Endometrial microvascular endothelial cells (primary cell): ENCODE measurements around the gene HSPA1L. TPM values are rescaled to one million over a fixed set of nuclear protein-coding genes. Genes with fewer than 3 reads are reported as not detected.
"Not testable (repeated sequence)": the region's sequence is repeated elsewhere in the genome, so short reads cannot be mapped to it uniquely, and the experiment has no call there.

Experiments used
- in situ Hi-C: cut with HindIII; loops from 2 replicates; pipeline ENCODE4 v1.10.0; 2017; ENCODE audit warnings: low sequenced_read_pairs, low pct_unique_long_range_greater_than_20kb; ENCODE audit errors: inconsistent ontology term
- total RNA-seq: library from RNA; depleted of rRNA; stranded (reverse); fragments of >200 nt; gene quantifications from one replicate; pipeline ENCODE4 v1.2.3, GENCODE V29; 2015; ENCODE audit errors: inconsistent ontology term

The HSPA1L gene
- total RNA-seq, 1 donor from 2014 or later = 0.65 TPM

GRCh38 chr6:31838114-31838553, 23.1 kb upstream of the HSPA1L start:
- in situ Hi-C loops = not testable (repeated sequence)

DNA sequence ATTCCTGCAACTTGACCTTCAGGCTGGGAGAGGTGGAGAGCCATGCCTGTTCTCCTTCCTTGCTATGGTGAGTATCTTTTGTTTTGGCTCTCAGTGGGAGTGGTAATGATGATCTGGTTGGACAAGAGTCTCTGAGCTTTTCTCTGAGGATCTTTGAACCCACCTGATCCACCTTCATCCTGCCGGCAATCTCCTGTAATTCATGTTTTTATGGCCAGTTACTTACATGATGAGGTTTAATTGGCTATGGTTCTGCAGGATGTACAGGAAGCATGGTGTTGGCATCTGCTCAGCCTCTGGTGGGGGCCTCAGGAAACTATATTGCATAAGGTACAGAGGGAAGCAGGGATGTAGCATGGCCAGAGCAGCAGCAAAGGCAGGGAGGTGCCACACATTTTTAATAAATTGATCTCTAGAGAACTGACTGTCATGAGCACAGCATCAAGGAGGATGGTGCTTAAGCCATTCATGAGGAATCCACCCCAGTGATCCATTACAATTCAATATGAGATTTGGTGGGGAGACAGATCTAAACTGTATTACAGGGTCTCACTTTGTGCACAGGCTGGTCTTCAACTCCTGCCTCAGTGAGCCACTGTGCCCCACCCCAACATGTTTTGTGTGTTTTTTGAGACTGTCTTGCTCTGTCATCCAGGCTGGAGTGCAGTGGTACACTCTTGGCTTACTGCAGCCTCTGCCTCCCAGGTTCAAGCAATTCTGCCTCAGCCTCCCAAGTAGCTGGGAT, 22.5 kb upstream of the HSPA1L start:
- in situ Hi-C loops = no loop called here

DNA sequence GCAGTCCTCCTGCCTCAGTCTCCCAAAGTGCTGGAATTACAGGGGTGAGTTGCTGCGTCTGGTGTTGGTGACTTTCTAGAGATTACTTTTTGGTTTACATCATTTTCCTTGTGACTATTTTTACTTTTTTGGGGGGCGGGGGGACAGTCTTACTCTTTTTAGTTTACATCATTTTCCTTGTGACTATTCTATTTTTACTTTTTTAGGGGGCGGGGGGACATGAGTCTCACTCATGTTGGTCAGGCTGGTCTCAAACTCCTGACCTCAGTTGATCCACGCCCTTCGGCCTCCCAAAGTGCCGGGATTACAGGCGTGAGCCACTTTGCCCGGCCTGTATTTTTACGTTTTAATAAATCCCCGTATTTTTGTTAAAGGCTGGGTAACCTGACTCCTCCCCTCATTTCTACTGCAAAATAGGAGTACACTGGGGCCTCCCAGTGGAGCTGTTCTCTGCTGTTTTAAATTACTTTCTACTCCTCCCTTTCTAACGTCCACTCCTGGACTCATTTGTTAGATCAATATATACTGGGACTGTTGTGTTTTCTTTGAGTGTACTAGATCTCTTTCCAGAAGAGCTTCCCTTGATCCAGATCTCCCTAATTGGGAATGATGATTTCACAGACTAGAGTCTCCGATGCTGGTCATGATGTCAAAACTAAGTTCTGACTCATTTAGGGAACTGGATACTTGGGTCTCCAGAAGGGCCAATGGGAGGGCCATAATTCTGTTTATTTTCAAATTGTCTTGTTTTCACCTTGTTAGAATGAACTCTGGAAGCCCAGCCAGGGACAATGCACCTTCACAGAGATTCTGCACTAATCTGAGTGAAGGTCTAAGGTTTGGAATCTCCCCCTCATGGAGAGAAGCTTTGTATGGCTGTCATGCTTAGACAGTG, 21.6 kb upstream of the HSPA1L start:
- in situ Hi-C loops = no loop called here

DNA sequence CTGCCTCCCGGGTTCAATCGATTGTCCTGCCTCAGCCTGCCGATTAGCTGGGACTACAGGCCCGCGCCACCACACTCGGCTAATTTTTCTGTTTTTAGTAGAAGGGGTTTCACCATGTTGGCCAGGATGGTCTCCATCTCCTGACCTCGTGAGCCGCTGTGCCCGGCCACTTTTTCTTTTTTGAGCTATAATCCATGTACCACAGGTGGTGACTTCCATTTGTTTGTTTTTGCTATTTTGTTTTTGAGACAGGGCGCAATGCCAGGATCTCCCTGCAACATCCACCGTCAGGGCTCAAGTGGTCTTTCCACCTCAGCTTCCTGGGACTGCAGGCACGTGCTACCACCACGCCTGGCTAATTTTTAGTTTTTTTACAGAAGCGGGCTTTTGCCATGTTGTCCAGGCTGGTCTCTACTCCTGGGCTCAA, 21.0 kb upstream of the HSPA1L start:
- in situ Hi-C loops = no loop called here

- in situ Hi-C loops = no loop called here
Observed at GRCh38 chr6:31834367-31835250, 19.5 kb upstream of the HSPA1L start.

DNA sequence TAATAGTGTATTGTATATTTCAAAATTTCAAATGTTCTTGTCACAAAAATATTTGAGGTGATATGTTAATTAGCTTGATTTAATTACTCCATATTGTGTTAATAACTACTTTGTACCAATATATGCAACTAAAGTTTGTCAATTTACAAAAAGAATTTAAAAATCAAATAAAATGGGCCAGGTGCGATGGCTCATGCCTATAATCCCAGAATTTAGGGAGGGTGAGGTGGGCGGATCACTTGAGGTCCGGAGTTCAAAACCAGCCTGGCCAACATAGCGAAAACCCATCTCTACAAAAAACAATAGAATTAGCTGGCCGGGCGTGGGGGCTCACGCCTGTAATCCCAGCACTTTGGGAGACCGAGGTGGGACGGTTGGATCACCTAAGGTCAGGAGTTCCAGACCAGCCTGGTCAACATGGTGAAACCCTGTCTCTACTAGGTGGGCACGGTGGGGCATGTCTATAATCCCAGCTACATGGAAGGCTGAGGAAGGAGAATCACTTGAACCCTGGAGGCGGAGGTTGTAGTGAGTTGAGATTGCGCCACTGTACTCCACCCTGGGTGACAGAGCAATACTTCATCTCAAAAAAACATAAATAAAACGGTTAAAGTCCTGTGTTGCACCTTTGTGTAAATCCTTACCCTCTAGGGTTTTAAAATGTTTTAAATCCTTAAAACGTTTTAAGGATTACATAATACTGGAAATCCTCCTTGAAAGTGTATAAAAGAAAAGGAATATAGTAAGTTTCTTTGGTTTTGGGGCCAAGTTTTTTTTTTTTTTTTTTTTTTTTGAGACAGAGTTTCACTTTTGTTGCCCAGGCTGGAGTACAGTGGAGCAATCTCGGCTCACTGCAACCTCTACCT, 16.5 kb upstream of the HSPA1L start:
- in situ Hi-C loops = no loop called here

DNA sequence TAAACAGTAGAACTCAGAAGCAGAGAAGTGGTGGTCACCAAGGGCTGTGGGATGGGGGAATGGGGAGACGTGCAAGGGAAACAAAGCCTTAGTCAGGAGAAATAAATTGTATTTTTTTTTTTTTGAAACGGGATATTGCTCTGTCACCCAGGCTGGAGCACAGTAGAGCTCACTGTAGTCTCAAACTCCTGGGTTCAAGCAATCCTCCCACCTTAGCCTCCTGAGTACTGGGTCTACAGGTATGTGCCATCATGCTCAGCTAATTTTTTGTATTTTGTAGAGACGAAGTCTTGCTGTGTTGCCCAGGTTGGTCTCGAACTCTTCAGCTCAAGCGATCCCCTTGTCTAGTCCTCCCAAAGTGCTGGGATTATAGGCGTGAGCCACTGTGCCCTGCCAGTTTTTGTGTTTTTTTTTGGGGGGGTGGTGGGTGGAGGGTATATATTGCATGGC, 15.8 kb upstream of the HSPA1L start:
- in situ Hi-C loops = no loop called here

- in situ Hi-C loops = no loop called here
Observed at GRCh38 chr6:31829633-31830283, 14.7 kb upstream of the HSPA1L start.

DNA sequence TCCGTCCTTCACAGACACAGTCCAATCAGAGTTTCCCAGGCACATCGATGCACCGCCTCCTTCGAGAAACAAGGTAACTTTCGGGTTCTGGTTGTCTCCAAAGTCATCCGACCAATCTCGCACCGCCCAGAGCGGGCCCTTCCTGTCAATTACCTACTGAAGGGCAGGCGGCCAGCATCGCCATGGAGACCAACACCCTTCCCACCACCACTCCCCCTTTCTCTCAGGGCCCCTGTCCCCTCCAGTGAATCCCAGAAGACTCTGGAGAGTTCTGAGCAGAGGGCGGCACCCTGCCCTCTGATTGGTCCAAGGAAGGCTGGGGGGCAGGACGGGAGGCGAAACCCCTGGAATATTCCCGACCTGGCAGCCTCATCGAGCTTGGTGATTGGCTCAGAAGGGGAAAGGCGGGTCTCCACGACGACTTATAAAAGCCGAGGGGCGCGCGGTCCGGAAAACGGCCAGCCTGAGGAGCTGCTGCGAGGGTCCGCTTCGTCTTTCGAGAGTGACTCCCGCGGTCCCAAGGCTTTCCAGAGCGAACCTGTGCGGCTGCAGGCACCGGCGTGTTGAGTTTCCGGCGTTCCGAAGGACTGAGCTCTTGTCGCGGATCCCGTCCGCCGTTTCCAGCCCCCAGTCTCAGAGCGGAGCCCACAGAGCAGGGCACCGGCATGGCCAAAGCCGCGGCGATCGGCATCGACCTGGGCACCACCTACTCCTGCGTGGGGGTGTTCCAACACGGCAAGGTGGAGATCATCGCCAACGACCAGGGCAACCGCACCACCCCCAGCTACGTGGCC, 12.4 kb upstream of the HSPA1L start, which contains the start of gene HSPA1B:
TSS of gene HSPA1B (plus strand) at position 453 of the 794 bp plus-strand sequence. CDS start at position 666, 213 bp downstream.
- in situ Hi-C loops = no loop called here

DNA sequence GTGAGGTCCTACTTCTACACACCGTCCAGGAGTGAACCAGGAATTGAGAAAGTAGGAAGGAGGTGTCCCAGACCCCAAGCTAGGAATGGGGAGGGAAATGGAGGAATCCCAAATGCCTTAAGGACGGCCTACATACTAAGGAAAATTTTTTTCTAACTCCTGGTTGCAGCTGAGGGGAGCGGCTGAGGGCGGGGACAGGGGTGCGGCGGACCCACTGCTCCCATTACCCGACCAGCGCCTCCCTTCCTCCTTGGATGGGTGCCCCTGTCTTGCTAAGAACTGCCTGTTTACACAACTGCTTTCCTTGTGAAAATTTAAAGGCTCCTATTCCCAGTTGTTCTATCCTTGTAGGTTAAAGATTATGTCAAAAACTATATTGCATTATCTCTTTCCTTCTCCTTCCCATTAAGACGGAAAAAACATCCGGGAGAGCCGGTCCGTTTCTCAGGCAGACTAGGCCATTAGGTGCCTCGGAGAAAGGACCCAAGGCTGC, 11.8 kb upstream of the HSPA1L start:
- in situ Hi-C loops = no loop called here

DNA sequence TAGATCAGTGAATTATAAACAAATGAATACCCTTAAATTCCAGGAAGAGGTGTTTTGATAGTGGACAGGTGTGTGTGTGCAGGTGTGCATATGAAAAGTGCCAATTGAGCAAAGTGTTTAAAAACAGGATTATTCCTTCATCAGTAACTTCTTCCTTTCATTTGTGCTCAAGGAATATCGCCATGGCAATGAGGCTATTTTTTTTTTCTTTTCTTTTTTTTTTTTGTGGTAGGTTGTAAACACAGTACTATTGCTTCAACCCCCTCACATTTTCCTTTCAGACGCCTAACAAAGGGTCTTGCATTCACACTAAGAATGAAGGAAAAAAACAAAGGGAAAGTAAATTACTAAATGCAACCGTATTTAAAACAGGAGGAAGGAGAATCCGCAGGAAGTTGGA, 10.5 kb upstream of the HSPA1L start:
- in situ Hi-C loops = no loop called here

DNA sequence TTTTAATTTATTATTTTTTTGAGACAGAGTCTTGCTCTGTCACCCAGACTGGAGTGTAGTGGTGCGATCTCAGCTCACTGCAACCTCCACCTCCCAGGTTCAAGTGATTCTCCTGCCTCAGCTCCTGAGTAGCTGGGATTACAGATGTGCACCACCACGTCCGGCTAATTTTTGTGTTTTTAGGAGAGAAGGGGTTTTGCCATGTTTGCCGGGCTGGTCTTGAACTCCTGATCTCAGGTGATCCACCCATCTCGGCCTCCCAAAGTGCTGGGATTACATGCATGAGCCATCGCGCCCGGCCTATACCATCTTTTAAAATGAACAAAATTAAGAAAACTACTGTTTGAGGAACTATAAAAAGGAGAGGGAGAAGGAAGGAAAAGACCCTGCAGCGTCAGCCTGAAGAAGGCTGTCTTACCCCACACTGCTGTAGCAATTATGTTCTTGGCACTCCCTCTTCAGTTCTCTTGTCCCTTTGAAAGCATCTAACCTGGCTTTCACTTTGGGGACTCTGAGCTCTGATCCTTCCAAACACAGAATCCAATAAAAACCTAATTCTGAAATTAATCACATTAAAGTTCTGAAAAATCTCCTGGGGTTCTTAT, 8.6 kb upstream of the HSPA1L start:
- in situ Hi-C loops = not testable (repeated sequence)

DNA sequence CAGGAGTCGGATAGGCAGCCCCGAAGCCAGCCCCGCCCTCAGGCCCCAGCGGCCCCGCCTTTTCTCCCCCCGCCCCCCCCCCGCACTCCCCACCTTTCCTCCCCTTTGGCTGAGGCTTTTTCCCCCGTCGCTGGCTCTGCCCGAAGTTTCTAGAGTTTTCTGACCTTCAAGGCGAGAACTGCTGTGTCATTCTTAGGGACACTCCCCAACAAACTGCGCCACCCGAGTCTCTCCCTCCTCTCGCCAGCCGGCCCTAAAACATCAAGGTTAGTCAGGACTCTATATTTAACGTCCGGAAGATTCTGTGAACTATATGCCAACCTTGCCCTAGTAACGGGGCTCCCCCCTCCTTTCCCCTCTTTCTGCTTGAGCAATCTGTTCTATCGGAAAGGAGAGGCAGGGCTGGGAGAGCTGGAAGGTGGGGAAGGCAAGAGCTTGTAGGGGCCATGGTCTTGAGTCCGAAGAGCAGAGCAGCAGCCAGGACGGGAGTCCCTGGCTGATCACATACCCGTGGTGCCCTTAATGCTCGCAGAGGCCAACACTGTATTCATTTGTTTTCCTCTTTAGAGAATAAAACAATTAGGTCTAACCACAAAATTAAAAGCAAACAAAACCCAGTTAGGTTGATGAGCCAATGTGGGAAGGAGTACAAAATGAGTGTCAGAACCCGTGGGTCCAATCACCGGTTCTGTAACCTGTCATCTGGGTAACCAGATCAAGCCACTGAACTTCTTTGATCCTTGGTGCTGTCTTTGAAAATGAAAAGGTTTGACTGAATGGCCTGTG, 7.1 kb upstream of the HSPA1L start:
- in situ Hi-C loops = no loop called here

DNA sequence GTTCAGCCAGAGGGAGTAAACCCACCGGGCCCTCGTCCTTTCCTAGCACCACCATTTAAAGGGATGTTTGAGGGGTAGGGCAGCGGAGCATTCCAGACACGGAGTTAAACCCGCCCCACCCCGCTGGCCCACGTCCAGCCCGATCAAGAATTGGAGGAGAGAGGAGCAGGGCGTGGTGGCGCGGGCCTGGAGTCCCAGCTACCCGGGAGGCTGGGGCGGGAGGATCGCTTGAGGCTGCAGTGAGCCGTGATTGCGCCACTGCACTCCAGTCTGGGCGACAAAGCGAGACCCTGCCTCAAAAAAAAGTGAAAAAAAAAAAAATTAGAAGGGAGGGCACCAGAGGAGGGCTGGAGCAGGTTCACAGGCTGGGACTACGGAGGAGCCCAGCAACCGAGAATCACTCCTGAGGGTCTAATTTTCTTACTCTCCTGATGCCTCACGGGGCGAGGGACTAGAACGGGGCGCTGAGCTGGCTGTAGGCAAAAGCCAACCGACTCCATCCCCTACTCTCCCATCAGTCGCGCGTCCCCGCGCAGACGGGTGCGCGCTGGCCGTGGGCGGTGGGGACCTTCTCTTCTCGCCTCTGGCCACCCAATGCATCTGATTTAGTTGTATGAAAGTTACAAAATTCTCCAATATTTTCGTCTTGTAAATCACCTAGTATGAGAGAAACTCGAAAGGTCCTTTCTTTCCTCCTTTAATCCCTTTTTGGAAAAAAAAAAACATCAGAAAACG, 6.4 kb upstream of the HSPA1L start:
- in situ Hi-C loops = no loop called here

GRCh38 chr6:31820399-31820798, 5.3 kb upstream of the HSPA1L start:
- in situ Hi-C loops = not testable (repeated sequence)
